Activated T-helper 2 cell treated with anti-CD3 and anti-CD28 coated beads, Interferon-gamma antibody, Interleukin-2, Interleukin-4, amounts not matched to agents 10 μg/mL and 5 μg/mL and 100 μg/mL, durations not matched to agents 14 hours and 24 hours and 36 hours (primary cell): ENCODE results near the gene NUP210L. TPM values are rescaled to one million over a fixed set of nuclear protein-coding genes. Genes with fewer than 3 reads are reported as not detected.

Experiments used
- DNase-seq: peaks from one replicate; pipeline ENCODE4 v3.0.0; 2021; ENCODE audit warnings: low spot score
- H3K27ac Mint-ChIP-seq: one replicate; pipeline ENCODE4 v1.8.0; 2021; ENCODE audit warnings: mixed read lengths
- H3K27me3 Mint-ChIP-seq: one replicate; pipeline ENCODE4 v1.8.0; 2021; ENCODE audit warnings: low read depth, mixed read lengths
- H3K36me3 Mint-ChIP-seq: one replicate; pipeline ENCODE4 v1.8.0; 2021; ENCODE audit warnings: low read depth, mixed read lengths
- H3K4me1 Mint-ChIP-seq: one replicate; pipeline ENCODE4 v1.8.0; 2021; ENCODE audit warnings: low read depth, mixed read lengths
- H3K4me3 Mint-ChIP-seq: one replicate; pipeline ENCODE4 v1.8.0; 2021; ENCODE audit warnings: low read depth, mild to moderate bottlenecking, moderate library complexity, mixed read lengths
- H3K9me3 Mint-ChIP-seq: one replicate; pipeline ENCODE4 v1.8.0; 2021; ENCODE audit warnings: mixed read lengths
- intact Hi-C: fragments of 100-400 bp; cut with micrococcal nuclease; formaldehyde crosslinking; loops from one replicate; pipeline ENCODE4 v1.15.1; 2023
- total RNA-seq: library from RNA; stranded (reverse); gene quantifications from 2 replicates; pipeline ENCODE4 v1.2.3, GENCODE V29; 2022

NUP210L gene
- total RNA-seq = 0.05 and 0.07 TPM in 2 replicates

DNA sequence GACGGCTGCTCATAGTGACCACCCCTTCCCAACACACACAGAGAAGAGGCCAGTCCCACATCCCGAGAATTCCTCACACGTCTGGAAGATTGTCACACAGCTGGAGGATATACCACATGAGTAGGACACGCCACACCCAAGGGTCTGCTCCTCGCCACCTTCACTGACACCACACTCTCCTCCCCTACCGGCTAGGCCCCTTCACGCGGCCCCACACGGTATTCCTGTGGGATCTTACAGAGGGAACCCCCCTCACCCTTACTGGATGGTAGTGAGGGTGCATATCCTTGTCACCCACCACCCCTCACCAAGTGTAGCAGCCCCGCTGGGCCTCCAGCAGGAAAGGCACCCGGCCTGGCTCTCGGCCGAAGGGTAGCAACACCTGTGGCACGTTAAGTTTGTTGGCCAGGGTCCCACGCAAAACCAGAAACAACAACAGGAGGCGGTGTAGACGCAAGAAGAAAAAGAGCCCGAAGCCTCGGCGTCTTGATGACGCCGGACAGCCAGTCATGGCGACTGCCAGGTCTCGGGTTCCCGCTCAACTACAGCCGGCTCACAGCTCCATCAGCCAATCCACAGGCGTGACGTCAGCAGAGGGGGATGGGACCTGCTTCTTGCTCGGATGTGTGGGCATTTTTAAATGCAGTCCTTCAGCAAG lies at the start of gene NUP210L:
Gene NUP210L, minus strand, starts transcription at position 540 of the 658 bp plus-strand sequence.
- Mint-ChIP-seq H3K27ac (no peak within 1 kb of the TSS), H3K36me3 (peaks cover 66% of the 10 kb centered on the region), H3K27me3 (no peaks in the 10 kb centered on the region), H3K9me3 (no peaks in the 10 kb centered on the region), H3K4me1 (peaks cover 41% of the 10 kb centered on the region), H3K4me3 (no peak within 1 kb of the TSS)
- intact Hi-C loops = loop anchor here (5.0 kb wide), 1 partner anchor 362 kb away; no protein-coding TSS in a partner anchor
- no peak for DNase-seq

DNA sequence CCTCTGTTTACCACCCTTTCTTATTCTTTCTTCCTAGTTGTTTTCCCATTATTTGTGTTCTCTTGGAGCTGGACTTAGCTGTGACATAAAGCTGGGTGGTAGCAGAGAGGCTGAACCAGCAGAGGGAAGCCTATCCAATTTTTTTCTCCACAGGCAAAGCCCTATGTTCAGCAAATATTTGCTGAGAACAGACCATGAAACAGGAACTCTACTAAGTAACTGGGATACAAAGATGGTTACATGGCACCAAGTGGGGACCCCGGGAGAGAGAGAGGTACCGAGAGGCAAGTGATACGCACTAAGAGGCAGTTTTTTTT lies 44.6 kb upstream of the NUP210L start:
- Mint-ChIP-seq H3K4me3 (no peak overlapping the region), H3K9me3 (no peaks in the 10 kb centered on the region), H3K27ac (no peak overlapping the region), H3K36me3 (no peaks in the 10 kb centered on the region), H3K4me1 (no peaks in the 10 kb centered on the region), H3K27me3 (peaks cover 2% of the 10 kb centered on the region)
- no peak for DNase-seq
- intact Hi-C loops = loop anchor here (1.0 to 5.0 kb wide), 2 partner anchors 73 to 138 kb away; partner anchors contain the start of gene HAX1

DNA sequence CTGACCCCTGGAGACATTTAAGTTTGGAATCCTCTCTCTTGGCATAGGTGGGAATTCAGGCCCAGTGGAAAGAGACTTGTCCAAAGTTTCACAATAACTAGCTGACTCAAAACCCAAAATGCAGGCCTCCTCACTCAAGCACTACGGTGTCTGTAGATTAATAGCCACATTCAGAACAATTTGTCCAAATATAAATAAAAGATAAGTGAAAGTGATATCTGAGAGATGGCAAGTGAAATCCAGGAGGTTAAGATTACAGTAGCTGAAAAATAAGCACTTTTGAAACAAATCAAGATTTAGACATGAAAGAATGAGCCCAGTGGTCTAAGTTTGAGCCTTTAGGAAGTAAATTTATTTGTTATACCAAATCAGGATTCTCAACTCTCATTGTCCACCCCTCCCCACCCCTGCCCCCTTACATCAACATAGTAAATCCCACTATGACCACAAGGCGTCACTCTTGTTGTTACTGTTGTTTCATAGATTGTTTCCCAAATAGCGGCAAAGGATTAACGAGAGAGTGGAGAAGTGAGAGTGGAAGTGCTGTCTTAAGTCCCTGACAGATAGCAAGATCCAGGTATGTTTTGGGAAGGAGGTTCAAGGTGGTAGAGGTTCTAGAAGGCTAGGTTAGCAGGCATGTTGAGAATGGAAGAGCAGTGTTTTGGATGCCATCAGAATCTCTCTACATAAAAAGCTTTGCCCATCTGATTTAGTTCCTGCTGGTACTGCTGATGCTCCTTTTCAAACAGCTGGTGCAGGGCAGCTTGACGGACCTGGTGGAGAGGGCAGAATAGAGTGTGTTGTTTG lies 44.1 kb upstream of the NUP210L start:
- Mint-ChIP-seq H3K9me3 (no peaks in the 10 kb centered on the region), H3K36me3 (no peaks in the 10 kb centered on the region), H3K27ac (no peak overlapping the region), H3K27me3 (peaks cover 5% of the 10 kb centered on the region), H3K4me1 (no peaks in the 10 kb centered on the region), H3K4me3 (no peak overlapping the region)
- DNase-seq = no peak
- intact Hi-C loops = loop anchor here (1.0 to 5.0 kb wide), 2 partner anchors 73 to 138 kb away; partner anchors contain the start of gene HAX1

DNA sequence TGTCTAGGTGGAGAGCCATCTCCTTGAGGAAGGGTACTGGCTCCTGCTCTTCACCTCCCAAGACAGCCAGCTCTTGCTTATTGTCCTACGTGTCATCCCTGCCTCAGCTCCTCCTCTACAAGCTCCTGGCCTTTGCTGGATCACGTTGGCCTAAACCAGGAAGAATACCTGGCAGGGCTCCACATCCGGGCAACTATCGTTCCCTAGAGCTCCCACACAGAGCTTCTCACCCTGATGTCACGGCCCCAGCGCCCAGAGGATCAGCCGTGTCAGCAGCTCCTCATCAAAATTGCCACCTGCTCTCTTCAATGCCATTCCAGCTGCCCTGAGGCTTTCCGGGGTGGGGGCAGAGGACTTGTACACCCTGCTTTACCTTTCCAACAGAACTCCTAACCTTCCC lies 38.9 kb upstream of the NUP210L start:
- intact Hi-C loops = no loop called here
- Mint-ChIP-seq H3K36me3 (no peaks in the 10 kb centered on the region), H3K27me3 (peaks cover 34% of the 10 kb centered on the region), H3K27ac (no peak overlapping the region), H3K9me3 (no peaks in the 10 kb centered on the region), H3K4me3 (no peak overlapping the region), H3K4me1 (peaks cover 3% of the 10 kb centered on the region)
- no peak for DNase-seq

DNA sequence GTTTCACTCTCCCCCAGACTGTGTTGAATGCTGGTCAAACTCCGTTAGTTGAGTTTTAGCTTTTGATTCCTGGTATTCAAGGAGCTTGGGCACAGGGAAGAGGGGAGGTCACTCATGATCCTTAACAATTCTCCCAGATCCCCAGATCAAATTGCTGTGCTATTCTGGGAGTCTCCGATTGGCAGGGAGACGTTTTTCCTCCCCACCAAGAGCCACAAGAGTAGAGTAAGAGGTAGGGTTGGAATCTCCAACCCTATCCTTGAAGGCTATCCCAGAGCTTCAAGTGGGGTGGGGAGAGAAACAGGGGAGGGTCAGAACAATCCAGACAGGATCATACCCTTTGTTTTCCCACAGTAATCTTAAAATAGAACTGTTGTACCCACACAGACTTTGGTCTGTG lies 37.6 kb upstream of the NUP210L start:
- no peak overlapping the region for H3K27ac Mint-ChIP-seq
- no peaks in the 10 kb centered on the region for H3K9me3 Mint-ChIP-seq
- peaks cover 3% of the 10 kb centered on the region for H3K4me1 Mint-ChIP-seq
- H3K27me3 Mint-ChIP-seq = peaks cover 37% of the 10 kb centered on the region
- no peak overlapping the region for H3K4me3 Mint-ChIP-seq
- intact Hi-C loops = no loop called here
- DNase-seq = no peak
- no peaks in the 10 kb centered on the region for H3K36me3 Mint-ChIP-seq

DNA sequence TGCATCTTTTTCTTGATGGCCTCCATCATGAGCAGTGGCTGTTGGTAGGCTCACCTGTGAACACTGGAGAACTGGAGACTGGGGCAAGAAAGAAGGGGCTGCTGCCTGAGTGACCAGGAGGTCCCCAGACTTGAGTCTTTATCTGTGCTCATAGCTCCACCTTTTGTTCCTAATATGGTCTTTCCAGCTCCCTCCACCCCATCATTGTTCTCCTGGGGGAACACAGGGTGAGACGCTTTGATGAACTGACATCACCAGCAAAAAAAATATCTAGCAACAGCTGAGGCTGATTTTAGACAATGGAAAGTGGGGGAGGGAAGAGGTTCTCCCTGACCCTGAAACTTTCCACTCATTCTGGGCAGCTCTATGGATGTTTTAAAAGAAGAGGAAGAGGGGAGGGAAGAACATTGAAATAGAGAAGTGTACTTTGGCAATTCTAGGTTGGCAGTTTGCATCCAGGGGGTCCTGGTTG lies 37.2 kb upstream of the NUP210L start, which contains the start of gene TPM3:
Gene TPM3, minus strand, starts transcription at position 111 of the 472 bp plus-strand sequence. Its CDS starts 82 bp downstream, at position 29.
- Mint-ChIP-seq H3K4me1 (peaks cover 3% of the 10 kb centered on the region), H3K9me3 (no peaks in the 10 kb centered on the region), H3K27me3 (peaks cover 37% of the 10 kb centered on the region), H3K4me3 (no peak within 1 kb of the TSS), H3K27ac (no peak within 1 kb of the TSS), H3K36me3 (no peaks in the 10 kb centered on the region)
- no peak for DNase-seq
- intact Hi-C loops = no loop called here

DNA sequence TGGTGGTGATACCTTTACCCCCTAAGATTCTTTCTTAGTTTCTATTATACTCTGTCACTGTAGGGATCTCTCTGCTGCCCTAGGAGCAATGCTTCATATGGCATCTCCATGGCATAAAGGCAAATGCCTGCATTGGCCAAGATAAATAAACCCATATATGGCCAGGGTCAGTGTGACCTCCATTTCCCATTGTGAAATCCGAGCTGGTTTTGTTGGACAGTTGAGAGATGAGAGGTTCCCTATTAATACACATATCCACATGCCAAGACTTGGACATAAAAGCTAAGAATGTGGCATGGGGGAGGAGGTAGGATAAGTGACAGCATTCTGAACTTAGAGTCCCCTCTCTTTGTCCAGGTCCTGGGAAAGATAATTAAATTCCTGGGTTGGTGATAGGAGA lies 35.7 kb upstream of the NUP210L start:
- Mint-ChIP-seq H3K36me3 (no peaks in the 10 kb centered on the region), H3K9me3 (no peaks in the 10 kb centered on the region)
- no peak for DNase-seq

DNA sequence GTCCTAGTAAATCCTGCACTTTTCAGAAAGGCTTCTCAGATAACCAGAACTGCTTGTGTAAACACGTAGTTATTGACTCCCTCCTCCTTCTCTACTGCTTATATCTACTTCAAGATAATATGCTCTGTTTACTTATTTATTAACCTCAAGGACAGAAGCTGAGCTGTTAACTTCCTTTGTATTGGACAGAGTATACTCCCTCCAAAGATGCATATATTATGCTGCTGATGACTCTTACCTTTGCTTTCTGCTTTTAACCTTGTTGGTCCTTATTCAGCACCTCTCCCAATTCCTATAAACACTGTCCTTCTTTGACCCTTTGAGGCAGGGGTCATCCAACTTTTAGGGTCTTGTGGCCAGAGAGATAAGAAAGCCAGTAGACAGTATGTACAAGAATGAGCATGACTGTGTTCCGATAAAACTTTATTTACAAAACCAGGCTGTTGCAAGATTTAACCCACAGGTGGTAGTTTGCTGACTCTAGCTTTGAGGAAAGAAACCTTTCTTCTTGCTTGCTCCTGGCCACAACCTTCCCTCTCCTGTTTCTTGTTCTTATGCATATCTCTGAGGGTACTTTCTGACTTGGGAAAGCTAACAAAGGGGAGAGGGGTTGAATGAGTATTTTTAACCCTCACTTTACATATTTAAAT lies 32.1 kb upstream of the NUP210L start:
- H3K27me3 Mint-ChIP-seq = peaks cover 16% of the 10 kb centered on the region
- peaks cover 7% of the 10 kb centered on the region for H3K36me3 Mint-ChIP-seq
- no peak for DNase-seq
- peaks cover 14% of the 10 kb centered on the region for H3K4me1 Mint-ChIP-seq
- H3K27ac Mint-ChIP-seq = no peak overlapping the region
- intact Hi-C loops = loop anchor here (1.0 kb wide), 1 partner anchor 85 kb away; the partner anchor contains the start of gene HAX1
- no peaks in the 10 kb centered on the region for H3K9me3 Mint-ChIP-seq
- H3K4me3 Mint-ChIP-seq = no peak overlapping the region

More for the DNA sequence above, 35.7 kb upstream of the NUP210L start:
- H3K27ac Mint-ChIP-seq = no peak overlapping the region
- intact Hi-C loops = no loop called here
- no peak overlapping the region for H3K4me3 Mint-ChIP-seq
- peaks cover 37% of the 10 kb centered on the region for H3K27me3 Mint-ChIP-seq
- peaks cover 12% of the 10 kb centered on the region for H3K4me1 Mint-ChIP-seq

DNA sequence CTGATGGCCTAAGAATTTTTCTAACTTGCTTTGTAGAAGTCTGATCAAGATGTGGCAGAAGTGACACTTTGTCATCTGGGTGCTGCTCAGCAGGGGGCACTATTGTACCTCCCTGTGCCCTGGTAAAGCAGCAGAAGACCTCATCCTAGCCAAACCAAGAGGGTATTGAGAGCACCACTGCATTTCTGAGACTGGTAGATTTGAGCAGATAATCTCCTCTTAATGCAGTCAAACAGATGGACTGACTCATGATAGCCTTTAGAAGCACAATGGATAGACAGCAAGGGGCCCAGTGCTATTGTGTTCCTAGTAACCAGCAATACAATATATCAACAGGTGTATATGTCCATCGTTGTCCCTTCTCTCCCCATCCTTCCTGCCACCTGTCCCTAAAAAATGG lies 31.3 kb upstream of the NUP210L start:
- Mint-ChIP-seq H3K4me1 (peaks cover 19% of the 10 kb centered on the region), H3K4me3 (no peak overlapping the region), H3K27me3 (peaks cover 8% of the 10 kb centered on the region), H3K27ac (no peak overlapping the region), H3K9me3 (no peaks in the 10 kb centered on the region), H3K36me3 (peaks cover 15% of the 10 kb centered on the region)
- intact Hi-C loops = loop anchor here (1.0 kb wide), 1 partner anchor 86 kb away; the partner anchor contains the start of gene HAX1
- DNase-seq = peak; percentile 56

DNA sequence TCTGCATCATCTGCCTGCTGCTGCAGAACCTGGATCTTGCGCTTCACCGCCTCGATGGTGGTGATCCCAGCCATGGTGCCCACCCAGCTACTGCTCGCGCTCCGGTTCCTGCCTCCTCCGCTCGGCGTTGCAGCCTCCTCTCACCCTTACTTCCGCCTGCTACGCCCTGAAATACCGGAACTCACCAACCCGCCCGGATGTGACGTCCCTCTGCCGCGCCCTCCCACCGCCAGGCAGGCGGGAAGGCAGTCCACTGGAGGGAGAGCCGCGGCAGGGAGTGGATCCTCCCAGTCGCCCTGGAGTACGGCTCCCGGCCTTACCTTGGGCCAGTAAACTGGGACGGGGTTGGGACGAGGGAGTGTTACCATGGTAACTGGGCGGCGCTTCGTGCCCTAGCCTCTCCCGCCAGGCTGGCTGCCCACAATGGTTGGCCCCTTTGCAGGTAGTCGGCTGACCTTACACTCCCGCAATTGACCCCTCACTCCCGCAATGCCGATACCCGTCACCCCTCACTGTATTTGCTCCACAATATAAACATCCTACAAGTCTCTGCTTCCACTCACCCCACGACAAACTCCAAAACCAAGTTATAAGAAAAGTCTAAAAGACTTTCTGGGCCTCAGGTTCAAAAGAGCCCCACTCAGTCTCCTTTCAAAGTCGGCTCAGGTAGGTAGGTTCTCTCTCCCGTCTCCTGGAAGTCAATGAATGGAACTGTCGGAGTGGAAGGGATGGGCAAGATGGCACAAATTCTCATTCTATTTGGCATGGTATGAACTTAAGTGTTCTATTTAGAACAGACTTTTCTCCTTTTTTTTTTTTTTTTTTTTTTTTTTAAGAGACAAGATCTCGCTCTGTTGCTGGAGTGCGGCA lies 28.4 kb upstream of the NUP210L start:
- Mint-ChIP-seq H3K9me3 (no peaks in the 10 kb centered on the region), H3K27me3 (peaks cover 3% of the 10 kb centered on the region), H3K36me3 (peaks cover 40% of the 10 kb centered on the region), H3K4me1 (peaks cover 43% of the 10 kb centered on the region), H3K27ac (peak overlapping the region; percentile 98), H3K4me3 (peak overlapping the region; percentile 99)
- DNase-seq = peak; percentile 93
- intact Hi-C loops = loop anchor here (2.0 to 5.0 kb wide), 3 partner anchors 144 to 512 kb away; partner anchors contain the start of genes ATP8B2, ILF2 and RPS27

DNA sequence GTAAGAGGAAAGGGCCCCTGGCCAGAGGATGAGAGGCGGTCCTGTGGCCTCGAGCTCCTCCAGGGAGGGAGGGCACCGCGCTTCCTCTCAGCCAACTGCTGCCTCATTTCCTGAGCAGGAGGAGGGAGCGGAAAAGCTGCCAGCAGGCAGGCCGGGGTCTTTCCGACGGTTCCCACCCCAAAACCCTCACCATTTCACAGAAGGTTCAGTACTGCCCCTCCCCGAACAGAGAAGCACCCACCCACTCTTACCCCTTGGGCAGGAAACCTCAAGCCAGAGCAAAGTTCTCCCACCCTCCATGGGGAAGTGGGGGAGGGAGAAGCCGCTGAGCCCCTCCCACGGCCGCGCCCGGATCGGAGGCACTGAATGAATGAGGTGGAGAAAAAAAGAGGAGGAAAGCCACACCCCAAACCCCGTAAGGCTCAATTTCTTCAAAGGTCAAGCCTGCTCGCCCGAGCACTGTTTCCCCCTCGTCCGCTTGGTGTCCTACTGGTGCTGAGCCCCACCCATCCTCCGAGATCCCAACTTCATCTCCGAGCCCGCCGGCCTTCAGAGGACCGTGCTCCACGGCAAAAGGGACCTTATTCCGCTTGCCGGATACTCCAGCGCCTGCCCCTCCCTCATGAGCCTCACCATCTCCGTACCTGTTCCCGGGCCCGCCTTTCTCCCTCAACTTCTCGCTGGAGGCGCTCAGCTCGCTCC lies 27.6 kb upstream of the NUP210L start:
- intact Hi-C loops = loop anchor here (1.0 to 5.0 kb wide), 8 partner anchors 11 to 512 kb away; partner anchors contain the start of genes ATP8B2, HAX1, ILF2 and RPS27
- Mint-ChIP-seq H3K4me1 (peaks cover 50% of the 10 kb centered on the region), H3K36me3 (peaks cover 47% of the 10 kb centered on the region), H3K27me3 (no peaks in the 10 kb centered on the region), H3K4me3 (peak overlapping the region; percentile 99), H3K27ac (peak overlapping the region; percentile 98), H3K9me3 (no peaks in the 10 kb centered on the region)
- peak; percentile 80 for DNase-seq
